Effector memory CD4-positive, alpha-beta T cell (primary cell): Measurements from ENCODE around the gene SLC2A5.

ENCODE experiments used
- DNase-seq, 3 donors: peaks; one replicate each; pipeline ENCODE4 v3.0.0-alpha.2; 2020
- H3K27ac ChIP-seq: 2 replicates; pipeline ENCODE4 v1.7.0; 2013; ENCODE audit warnings: mild to moderate bottlenecking, low read length, moderate library complexity; ENCODE audit not compliant: insufficient read depth, poor library complexity, severe bottlenecking
- H3K27me3 ChIP-seq: replicated peaks from 2 replicates; pipeline ENCODE4 v1.7.0; 2013; ENCODE audit warnings: mild to moderate bottlenecking, low read length; ENCODE audit not compliant: insufficient read depth, control insufficient read depth, poor library complexity, severe bottlenecking
- H3K36me3 ChIP-seq: 2 replicates; pipeline ENCODE4 v1.7.0; 2013; ENCODE audit warnings: mild to moderate bottlenecking, low read length, moderate library complexity; ENCODE audit not compliant: control insufficient read depth, insufficient read depth
- H3K4me1 ChIP-seq: 2 replicates; pipeline ENCODE4 v1.7.0; 2013; ENCODE audit warnings: low read length, mild to moderate bottlenecking; ENCODE audit not compliant: control insufficient read depth, insufficient read depth, poor library complexity, severe bottlenecking
- H3K4me3 ChIP-seq: 2 replicates; pipeline ENCODE4 v1.7.0; 2013; ENCODE audit warnings: low read length, low read depth, mild to moderate bottlenecking; ENCODE audit not compliant: insufficient read depth, poor library complexity, severe bottlenecking
- H3K9me3 ChIP-seq: 2 replicates; pipeline ENCODE4 v1.7.0; 2013; ENCODE audit warnings: mild to moderate bottlenecking, low read length, moderate library complexity; ENCODE audit not compliant: control insufficient read depth
- total RNA-seq, 3 donors: gene quantifications; one replicate each; lab custom pipeline; 2026; lab: John Stamatoyannopoulos, UW

Gene SLC2A5
- total RNA-seq: 0 reads per million in 3 donors

- Histone ChIP-seq H3K27me3 (no peaks in the 10 kb centered on the region), H3K36me3 (no peaks in the 10 kb centered on the region), H3K27ac (no peak within 1 kb of the TSS), H3K4me1 (no peaks in the 10 kb centered on the region), H3K9me3 (no peaks in the 10 kb centered on the region), H3K4me3 (no peak within 1 kb of the TSS)
- no peak for DNase-seq
Observed at GRCh38 chr1:9069326-9070100, at the start of gene SLC2A5. Gene SLC2A5 (minus strand): TSS chr1:9069635. CDS start chr1:9069536, 99 bp downstream.

GRCh38 chr1:9118186-9118585 is 48.8 kb upstream of the SLC2A5 start:
- H3K4me3 ChIP-seq: no peak overlapping the region
- no peaks in the 10 kb centered on the region for H3K9me3 ChIP-seq
- peaks cover 10% of the 10 kb centered on the region for H3K4me1 ChIP-seq
- no peak overlapping the region for H3K27ac ChIP-seq
- H3K36me3 ChIP-seq: no peaks in the 10 kb centered on the region
- H3K27me3 ChIP-seq: no peaks in the 10 kb centered on the region
- DNase-seq: no peak

- H3K9me3 ChIP-seq: no peaks in the 10 kb centered on the region
- DNase-seq: no peak
- no peaks in the 10 kb centered on the region for H3K4me1 ChIP-seq
- no peak overlapping the region for H3K4me3 ChIP-seq
- no peaks in the 10 kb centered on the region for H3K36me3 ChIP-seq
- H3K27ac ChIP-seq: no peak overlapping the region
- no peaks in the 10 kb centered on the region for H3K27me3 ChIP-seq
Observed at GRCh38 chr1:9115351-9116205, 46.1 kb upstream of the SLC2A5 start.

- H3K27ac ChIP-seq: no peak overlapping the region
Observed at GRCh38 chr1:9112961-9113880, 43.8 kb upstream of the SLC2A5 start.

GRCh38 chr1:9111957-9112356 is 42.5 kb upstream of the SLC2A5 start:
- H3K27me3 ChIP-seq: no peaks in the 10 kb centered on the region
- no peaks in the 10 kb centered on the region for H3K9me3 ChIP-seq
- no peaks in the 10 kb centered on the region for H3K4me1 ChIP-seq
- no peak for DNase-seq
- no peak overlapping the region for H3K4me3 ChIP-seq
- H3K27ac ChIP-seq: no peak overlapping the region
- no peaks in the 10 kb centered on the region for H3K36me3 ChIP-seq

More at GRCh38 chr1:9112961-9113880, 43.8 kb upstream of the SLC2A5 start:
- Histone ChIP-seq H3K9me3 (no peaks in the 10 kb centered on the region), H3K4me3 (no peak overlapping the region), H3K27me3 (no peaks in the 10 kb centered on the region), H3K36me3 (no peaks in the 10 kb centered on the region), H3K4me1 (no peaks in the 10 kb centered on the region)
- DNase-seq: no peak

GRCh38 chr1:9111357-9111691 is 41.9 kb upstream of the SLC2A5 start:
- H3K27me3 ChIP-seq: no peaks in the 10 kb centered on the region
- no peak overlapping the region for H3K27ac ChIP-seq
- H3K9me3 ChIP-seq: no peaks in the 10 kb centered on the region
- DNase-seq: no peak
- no peaks in the 10 kb centered on the region for H3K4me1 ChIP-seq
- no peak overlapping the region for H3K4me3 ChIP-seq
- H3K36me3 ChIP-seq: peaks cover 2% of the 10 kb centered on the region

GRCh38 chr1:9110669-9111356 is 41.4 kb upstream of the SLC2A5 start:
- H3K27ac ChIP-seq: no peak overlapping the region
- H3K4me3 ChIP-seq: no peak overlapping the region
- no peaks in the 10 kb centered on the region for H3K4me1 ChIP-seq

GRCh38 chr1:9108056-9108665 is 38.7 kb upstream of the SLC2A5 start:
- no peak overlapping the region for H3K4me3 ChIP-seq
- H3K27me3 ChIP-seq: no peaks in the 10 kb centered on the region
- H3K36me3 ChIP-seq: peaks cover 14% of the 10 kb centered on the region
- H3K4me1 ChIP-seq: no peaks in the 10 kb centered on the region
- no peak for DNase-seq
- H3K27ac ChIP-seq: no peak overlapping the region
- no peaks in the 10 kb centered on the region for H3K9me3 ChIP-seq

More at GRCh38 chr1:9110669-9111356, 41.4 kb upstream of the SLC2A5 start:
- H3K27me3 ChIP-seq: no peaks in the 10 kb centered on the region
- peak; percentile 50 to 68 (median 57) for DNase-seq
- no peaks in the 10 kb centered on the region for H3K9me3 ChIP-seq
- peaks cover 4% of the 10 kb centered on the region for H3K36me3 ChIP-seq

GRCh38 chr1:9107136-9107535 is 37.7 kb upstream of the SLC2A5 start:
- Histone ChIP-seq H3K4me1 (no peaks in the 10 kb centered on the region), H3K27me3 (no peaks in the 10 kb centered on the region), H3K27ac (no peak overlapping the region), H3K9me3 (no peaks in the 10 kb centered on the region), H3K4me3 (no peak overlapping the region), H3K36me3 (peaks cover 14% of the 10 kb centered on the region)
- DNase-seq: no peak
